NCI-H2171 treated with DMSO at 0.1 percent for 48 hours (cell line): Measurements from ENCODE around the gene RNF152.

Experiments used
- DNase-seq: peaks from one replicate; lab custom pipeline; 2025; lab: John Stamatoyannopoulos, UW

The RNF152 gene

DNA sequence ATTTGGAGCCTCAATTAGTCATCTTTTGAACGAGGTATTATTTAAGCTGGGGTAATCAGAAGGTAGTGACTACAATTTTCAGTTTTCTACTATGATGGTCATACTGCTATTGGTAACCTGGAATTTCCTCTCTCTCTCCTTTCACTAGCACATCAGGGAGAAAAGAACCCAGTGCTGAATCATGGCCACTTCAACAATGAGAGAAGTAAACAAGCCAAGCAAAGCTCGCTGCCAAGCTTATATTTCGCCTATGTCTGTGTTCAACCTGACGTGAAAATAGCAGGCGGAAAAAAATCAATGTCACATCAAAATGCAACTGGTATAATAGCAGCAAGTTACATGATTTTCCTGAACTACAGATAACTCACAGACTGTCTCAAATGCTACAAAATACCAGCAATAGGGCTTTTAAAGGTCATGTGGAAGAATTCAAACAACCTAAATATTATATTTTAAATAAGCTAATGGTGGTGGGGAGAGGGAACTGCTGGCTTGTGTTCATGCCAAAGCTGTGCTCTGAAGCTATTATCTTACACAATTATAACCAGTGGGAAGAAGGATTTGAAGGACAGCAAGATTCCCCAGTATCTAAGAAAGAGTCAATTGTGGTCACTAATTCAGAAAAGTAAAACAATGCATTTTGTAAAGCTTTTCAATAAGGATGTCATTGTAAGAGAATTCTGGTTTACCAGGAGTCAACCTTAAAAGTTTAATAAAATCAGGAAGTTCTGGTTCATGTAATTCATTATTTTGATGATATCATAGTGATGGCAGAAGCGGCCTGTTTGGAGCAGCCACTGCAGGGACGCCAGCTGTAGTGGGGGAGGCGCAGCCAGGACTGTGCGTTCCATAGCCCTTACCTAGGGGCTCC lies 38.0 kb downstream of the RNF152 start:
- no peak for DNase-seq

DNA sequence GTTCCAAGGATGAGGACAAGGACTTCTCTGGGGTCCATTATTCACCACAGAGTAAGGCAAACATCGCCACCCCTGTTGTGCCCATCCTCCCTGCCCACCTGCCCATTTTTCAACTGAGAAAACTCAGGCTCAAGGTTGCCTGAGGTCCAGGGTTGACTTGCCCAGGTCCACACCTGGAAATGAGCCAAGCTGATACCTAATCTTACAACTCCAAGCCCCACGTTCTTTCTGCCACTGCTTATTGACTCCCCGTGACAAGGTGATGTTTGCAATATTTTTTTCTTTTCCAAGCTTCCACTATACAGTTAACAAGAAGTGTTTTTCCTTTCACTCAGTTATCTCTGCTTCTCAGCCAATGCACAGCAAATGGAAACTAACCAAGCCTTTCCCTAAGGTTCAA lies 39.0 kb downstream of the RNF152 start:
- DNase-seq = no peak

GRCh38 chr18:61852496-61852895 lies 40.3 kb downstream of the RNF152 start:
- DNase-seq = no peak

DNA sequence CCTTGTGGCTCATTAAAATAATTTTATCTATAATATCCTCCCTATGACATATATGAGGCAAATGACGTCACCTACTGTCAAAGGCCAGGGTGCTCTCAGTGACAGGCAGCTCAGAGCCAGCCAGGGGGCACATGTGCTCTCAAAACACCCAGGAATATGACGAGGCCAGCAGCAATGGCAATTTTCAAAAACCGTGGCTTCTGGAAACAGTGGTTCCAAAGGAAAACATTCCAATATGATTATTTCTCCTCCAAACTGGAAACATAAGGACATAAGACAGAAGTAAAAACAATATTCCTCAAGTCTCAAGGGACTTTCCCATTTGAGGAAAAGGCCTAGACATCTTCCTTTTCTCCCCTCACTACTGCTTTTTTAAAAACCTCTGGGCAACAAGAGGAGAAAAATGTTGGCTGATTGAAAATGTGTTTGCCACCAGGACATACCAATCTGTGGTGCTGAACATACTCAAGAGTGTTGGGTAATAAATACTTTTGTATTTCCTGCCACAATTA lies 40.8 kb downstream of the RNF152 start:
- no peak for DNase-seq

DNA sequence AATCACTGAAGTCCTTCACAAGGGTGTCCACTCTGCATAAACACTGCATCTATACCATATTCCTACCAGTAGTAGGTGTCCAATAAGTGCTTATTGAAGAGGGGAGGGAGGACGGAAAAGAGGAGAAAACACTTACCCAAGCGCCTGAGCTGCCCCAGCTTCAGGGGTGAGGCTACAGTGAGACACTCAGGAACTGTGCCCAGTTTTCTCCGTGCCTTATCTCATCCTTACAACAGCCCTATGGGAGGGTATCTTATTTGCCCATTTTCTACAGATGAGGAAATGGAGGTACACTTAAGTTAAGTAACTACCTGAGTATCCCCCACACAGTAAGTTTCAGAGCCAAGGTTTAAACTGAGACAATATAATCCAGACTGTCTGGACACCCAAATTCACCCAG lies 41.5 kb downstream of the RNF152 start:
- no peak for DNase-seq

GRCh38 chr18:61850756-61851155 lies 42.1 kb downstream of the RNF152 start:
- DNase-seq = no peak

DNA sequence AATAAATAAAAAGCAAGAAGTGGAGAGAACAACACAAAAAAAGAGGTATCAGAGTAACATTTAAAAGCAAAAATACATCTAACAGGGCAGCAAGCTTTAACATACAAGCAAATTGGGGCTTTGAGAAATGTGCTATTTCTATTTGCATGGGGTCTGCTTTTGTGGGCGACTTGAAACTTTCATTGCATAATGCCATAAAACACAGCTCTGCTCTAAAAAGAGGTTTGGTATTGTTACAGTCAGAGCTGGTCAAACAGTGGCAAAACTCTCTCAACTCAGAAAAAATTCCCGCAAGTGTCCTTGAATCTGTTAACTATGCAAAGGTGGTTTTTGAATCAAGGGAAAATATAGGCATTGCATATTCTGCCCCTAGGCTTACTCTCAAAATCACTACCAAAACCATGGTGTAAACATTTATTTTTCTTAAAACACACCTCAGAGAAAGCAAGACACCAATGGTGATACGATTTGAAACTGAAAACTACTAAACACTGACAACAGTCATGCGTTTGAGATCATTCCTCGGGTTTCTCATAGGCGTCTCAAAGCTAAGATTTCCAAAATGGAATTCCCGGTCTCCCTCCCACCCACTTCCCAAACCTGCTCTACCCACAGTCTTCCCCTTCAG lies 45.5 kb downstream of the RNF152 start:
- DNase-seq = no peak

GRCh38 chr18:61845197-61845596 lies 47.6 kb downstream of the RNF152 start:
- DNase-seq = no peak

- DNase-seq = no peak
These were observed 48.1 kb downstream of the RNF152 start for GRCh38 chr18:61844726-61845125.

DNA sequence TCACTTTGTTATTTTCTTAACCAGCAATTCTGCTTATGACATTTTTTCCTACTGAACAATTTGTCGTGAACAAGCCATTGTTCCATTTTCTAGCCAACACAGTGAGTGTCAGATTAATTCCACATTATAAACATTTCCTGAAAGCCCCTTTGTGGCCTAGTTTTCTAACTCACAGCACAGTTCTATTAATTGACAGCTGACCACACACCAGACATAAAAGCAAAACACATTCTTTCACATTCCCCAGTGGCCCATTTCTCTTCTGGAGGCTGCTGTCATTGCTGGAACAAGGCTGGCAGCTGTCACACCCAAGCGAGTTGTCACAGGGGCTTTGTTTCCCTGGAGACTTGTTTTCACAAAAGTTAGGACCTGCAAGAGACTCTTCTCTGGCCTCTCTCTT lies 50.7 kb downstream of the RNF152 start:
- no peak for DNase-seq

DNA sequence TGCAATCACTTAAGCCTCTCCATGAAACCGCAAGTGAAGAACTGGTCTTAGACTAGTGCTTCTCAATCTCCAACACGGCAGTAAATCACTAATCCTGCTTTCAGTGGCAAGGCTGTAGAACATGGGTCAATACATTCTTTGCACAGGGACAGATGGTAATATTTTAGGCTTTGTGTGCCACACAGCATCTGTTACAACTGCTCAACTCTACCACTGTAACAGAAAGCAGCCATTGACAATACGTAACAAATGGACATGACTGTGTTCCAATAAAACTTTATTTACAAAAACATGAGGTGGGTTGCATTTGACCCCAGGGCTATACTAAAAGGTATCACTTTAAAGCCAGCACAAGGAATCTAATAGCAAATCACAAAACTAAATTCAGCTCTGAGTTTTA lies 51.1 kb downstream of the RNF152 start:
- no peak for DNase-seq

DNA sequence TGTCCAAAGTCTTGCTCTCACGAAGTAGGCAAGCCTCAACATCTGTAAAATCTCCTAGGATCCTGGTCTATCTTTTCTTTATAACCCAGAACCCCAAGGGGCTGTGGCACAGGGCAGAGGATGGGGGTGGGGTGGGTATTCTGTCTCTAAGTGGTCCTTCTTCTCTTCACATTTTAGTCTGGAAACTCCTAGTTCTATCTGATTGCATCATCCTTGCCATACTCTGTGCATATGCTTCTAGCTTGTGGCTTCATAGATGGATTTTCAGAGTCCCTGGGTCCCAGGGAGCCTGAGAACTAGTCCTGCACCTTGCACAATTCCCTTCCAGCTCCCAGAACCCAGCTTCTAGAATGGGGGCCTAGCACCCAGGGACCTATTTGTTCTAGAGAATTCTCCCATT lies 52.5 kb downstream of the RNF152 start:
- DNase-seq = no peak

DNA sequence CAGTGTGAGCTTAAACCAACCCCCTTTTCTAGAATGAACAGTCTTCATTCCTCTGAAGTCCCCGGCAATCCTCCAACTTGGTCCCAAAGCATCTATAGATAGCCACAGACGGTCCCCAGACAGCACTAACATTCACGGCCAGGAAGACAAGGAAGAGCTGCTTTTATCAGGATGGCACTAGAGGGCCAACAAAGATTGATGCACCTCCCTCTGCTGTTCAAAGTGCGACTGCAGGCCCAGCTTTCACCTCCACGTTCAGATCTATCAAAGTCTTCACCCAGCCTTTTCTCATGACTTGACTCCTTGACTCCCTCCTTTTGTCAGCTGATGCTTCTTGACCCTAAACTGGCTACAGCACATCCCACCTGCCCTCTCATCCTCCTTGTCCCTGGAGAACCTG lies 54.3 kb downstream of the RNF152 start:
- no peak for DNase-seq

DNA sequence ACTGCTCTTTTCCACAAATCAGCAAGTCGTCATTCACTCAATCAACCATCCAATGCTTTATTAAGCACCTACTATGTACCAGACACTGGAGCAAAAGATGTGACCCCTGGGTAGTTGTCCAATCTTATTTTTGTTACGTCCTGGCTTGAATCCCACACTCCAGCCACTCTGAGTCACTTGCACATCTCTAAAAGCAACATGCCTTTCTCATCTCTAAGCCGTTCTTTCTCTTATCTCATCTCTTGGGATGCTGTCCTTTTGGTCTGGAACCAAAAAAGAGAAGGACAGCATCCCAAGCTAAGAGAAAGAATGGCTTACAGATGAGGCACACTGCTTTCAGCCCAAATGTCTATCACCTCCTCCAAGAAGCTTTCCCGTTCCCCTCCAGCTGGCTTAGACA lies 58.8 kb downstream of the RNF152 start:
- DNase-seq = no peak

- no peak for DNase-seq
These were observed 59.4 kb downstream of the RNF152 start for GRCh38 chr18:61833387-61833786.

DNA sequence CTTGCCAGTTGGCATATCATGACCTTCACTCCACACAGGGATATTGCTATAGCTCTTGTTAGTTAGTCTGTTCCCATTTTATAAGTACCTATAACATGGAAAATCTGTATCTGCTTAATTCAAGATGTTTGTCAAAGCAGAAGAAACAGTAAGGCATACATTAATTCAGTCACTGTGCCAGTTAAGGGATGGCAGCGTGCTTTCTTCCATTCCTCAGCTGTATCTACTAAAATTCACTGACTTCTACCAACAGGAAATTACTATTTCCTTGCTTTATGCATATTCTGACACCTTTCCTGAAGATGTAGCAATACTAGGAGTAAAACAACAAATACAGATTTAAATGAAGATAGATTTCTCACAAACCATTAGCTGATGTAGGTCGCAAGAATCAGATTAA lies 59.9 kb downstream of the RNF152 start:
- no peak for DNase-seq

DNA sequence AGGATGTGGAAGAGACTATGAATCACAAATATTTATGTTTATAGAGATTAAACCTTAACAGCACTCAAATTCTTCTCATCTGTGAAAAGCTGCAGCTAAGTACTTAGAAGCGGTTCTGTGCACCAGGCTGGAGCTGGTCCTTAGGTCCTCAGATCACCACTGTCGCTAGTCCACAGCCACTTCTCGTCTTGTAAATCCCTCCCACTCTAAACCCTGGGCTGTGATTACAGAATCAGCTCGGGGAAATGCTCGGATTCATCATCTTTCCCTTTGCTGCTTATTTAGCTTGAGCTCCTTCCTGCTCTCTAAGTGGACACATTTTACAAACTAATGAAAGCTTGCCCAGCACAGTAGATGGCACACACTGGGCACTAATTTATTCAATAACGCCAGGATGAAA lies 61.7 kb downstream of the RNF152 start:
- no peak for DNase-seq

DNA sequence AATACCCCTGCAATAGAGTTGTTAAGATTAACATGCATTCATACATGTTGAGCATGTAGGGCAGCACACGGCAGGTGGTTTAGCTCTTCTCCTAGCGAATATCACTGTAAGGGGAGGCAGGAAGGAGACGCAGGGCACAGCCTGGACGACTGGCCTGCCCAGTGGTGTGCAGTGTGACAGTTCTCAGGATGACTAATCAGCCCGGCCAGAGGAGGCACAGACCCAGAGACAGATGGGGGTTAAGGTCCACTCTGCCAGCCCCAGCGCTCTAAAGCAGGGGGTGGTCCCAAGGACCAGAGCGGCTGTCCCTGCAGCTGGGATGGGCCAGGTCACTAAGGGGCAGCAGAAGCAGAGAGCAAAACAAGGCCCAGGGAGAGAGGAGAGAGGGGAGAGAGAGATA lies 63.7 kb downstream of the RNF152 start:
- DNase-seq = no peak

DNA sequence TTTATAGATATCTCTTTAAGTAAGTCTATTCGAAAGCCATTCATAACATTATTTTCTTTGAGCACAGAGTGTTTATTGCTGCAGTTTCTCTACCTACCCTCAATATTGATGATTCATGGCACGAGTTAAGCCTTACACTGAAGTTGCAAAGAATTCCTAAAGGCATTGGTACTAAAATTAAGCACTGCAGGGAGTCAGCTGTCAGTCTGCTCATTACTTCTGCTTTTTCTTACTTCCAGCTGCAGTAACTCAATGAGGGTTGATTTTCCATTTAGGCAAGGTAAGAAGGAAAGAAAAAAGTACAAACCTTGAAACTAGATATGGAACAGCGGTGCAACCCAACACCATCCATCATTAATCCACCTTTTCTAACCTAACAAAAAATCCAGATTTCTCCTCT lies 65.2 kb downstream of the RNF152 start:
- DNase-seq = no peak

GRCh38 chr18:61825386-61825785 lies 67.4 kb downstream of the RNF152 start:
- no peak for DNase-seq

DNA sequence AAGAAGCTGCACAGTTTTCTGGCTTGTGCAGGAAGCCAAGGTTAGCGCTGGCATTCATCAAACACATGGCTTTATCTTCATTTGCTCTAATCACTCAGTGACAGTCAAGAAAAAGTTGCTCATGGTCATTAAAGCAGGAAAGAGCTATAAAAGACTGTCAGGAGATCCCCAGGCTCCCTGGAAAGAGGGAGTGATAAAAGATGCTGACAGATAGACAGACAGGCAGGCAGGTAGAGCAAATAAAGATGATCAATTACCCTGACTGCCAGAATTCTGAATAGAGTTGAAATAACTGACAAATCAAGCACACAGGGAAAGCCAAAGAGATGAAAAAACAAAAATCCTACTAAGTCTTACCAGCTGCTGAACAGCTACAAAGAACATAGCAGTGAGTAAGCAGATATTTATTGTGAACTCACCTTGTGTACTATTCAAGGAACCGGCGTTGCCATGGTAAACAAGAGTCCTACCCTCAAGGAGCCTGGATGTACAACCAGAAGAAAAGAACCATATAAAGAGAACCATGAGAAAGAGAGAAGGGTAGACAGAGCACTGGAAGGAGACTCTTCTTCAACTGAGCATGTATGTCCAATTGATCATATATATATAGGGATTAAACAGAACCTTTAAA lies 68.0 kb downstream of the RNF152 start:
- DNase-seq = no peak

DNA sequence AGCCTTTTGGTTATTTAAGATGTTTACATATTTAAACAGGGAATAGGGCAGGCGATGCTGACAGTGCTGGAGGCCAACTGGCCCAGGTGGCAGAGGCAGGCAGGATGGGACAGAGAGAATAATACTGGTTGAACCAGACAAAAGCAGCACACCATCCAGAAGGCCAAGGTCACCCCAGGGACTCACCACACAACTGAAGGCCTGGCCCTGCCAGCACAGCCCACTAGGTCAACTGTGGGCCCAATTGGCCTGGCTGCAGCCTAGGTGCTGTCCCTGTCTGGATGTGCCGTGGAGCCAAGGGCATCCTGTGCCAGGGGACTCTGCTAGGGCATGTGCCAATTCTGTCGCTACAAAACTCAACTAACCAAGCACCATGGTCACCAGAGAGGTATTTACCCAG lies 69.2 kb downstream of the RNF152 start:
- DNase-seq = no peak

GRCh38 chr18:61822879-61823278 lies 69.9 kb downstream of the RNF152 start:
- no peak for DNase-seq
